ACHN (cell line): Measurements from ENCODE around the gene GPR25.

Source experiments
- DNase-seq: peaks from one replicate; pipeline ENCODE4 v3.0.0-alpha.2; 2015
- in situ Hi-C: cut with HindIII; loops from 2 replicates; pipeline ENCODE4 v1.10.0; 2017; ENCODE audit warnings: low sequenced_read_pairs, low pct_ligation_motif_present, low pct_unique_long_range_greater_than_20kb

The GPR25 gene

GRCh38 chr1:200890818-200891773 lies 18.3 kb downstream of the GPR25 start:
- in situ Hi-C loops, result no loop called here
- peak; percentile 70 for DNase-seq

GRCh38 chr1:200891774-200892157 lies 19.0 kb downstream of the GPR25 start:
- in situ Hi-C loops, result no loop called here
- DNase-seq, result no peak

GRCh38 chr1:200892546-200892945 lies 19.8 kb downstream of the GPR25 start:
- no peak for DNase-seq
- in situ Hi-C loops, result no loop called here

DNA sequence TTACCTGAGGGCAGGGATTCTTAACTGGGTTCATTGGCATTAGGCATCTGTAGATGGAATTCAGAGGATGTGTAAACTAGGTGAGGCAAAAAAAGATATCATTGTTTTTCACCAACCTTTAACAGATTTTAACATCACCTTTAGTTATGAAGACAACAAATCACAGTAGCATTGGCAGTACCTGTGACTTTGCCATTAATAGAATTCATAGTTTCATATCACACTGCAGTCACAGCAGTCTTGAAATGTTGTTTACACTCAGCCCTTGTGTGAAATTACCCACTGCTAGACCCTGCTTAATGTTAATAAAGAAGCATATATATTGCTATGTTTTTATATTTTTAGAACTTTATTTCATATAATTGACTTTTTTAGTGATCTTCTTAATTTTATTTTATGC lies 20.2 kb downstream of the GPR25 start:
- DNase-seq, result no peak
- in situ Hi-C loops, result no loop called here

DNA sequence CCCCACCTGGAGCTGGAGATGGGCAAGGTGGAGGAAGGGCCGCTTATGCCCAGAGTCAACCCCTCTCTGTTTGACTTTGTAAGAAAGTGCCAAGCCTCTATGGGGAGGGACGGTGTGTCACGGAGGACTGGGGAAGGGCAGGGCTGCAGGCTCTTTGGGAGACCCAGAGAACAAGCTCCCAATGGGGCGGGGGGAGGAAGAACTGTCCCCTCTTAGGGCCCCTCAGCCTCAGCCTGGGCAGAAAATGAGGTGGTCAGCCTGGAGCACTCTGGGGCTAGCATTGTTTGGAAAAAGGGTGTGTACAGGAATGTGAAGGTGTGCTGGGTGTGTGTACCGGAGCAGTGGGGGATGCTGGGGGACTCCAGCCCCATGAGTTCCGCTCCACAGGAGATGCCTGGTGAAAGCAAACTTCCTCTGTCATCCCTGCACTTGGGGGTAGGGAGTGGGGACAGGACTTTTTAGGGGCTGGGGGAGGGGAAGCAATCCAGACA lies 20.7 kb downstream of the GPR25 start:
- DNase-seq, result no peak
- in situ Hi-C loops, result no loop called here

DNA sequence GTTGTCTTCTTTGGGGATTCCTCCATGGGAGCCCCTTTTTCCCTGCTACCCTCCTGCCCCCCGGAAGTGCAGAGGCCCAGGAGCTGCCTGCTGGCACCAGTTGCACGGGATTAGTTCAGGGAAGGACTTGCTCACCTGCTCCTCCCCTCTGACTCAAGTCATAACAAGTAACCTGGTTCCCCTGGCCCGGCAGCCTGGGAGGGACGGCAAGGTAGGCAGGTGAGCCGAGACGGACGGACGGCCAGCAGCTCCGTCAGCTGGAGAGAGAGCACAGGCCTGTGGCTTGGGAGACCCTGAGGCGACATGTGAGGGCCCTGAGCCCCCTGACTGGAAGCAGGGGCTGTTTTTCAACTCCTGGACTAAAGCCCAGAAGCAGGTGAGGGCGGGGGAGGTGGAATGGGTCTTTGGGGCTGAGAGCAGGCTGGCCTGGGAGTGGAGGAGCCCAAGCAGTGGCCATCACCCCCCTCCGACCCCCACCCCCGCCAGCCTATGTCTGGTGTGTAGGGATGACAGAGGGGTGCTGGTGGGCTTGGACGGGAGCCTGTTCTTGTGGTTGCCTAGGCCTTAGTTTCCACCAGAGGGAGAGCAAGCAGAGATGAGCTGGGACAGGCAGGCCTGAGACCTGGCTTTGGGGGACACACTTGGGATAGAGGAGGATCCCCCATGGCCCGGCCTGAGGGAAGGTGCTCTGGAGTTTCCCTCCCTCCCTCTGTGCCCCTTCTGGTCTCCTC lies 22.1 kb downstream of the GPR25 start, which contains the start of gene INAVA:
Gene INAVA (plus strand): TSS at position 189 of the 731 bp plus-strand sequence. CDS start 3,501 bp downstream, outside the sequence.
- DNase-seq, result no peak
- in situ Hi-C loops, result no loop called here

- in situ Hi-C loops, result no loop called here
- DNase-seq, result no peak
These were observed 22.6 kb downstream of the GPR25 start for GRCh38 chr1:200895443-200895789.

GRCh38 chr1:200895801-200896530 lies 23.2 kb downstream of the GPR25 start:
- in situ Hi-C loops, result no loop called here
- DNase-seq, result peak; percentile 40

GRCh38 chr1:200896531-200897196 lies 23.9 kb downstream of the GPR25 start:
- in situ Hi-C loops, result no loop called here
- DNase-seq, result peak; percentile 94

DNA sequence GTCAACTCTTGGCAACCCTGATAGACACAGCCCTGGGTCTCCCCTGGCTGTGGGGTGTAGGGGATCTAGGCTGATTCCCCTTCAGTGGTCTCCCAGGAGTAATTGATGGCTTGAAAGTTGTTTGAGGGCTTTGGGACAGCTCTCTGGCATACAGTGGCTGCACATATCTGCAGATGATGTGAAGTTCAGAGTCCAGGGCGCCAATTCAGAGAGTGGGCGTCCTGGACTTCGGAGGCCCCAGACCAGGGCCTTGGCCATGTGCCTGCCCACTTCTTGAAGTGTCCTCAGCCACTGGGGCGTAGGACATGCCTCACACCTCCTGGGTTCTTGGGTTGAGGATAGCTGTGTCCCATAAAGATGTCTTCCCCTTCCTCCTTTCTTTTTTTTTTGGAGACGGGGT lies 24.5 kb downstream of the GPR25 start:
- in situ Hi-C loops, result no loop called here
- DNase-seq, result no peak

- no peak for DNase-seq
- in situ Hi-C loops, result no loop called here
These were observed 26.2 kb downstream of the GPR25 start for GRCh38 chr1:200899015-200899386.

- in situ Hi-C loops, result no loop called here
- DNase-seq, result no peak
These were observed 26.7 kb downstream of the GPR25 start for GRCh38 chr1:200899451-200899915.

DNA sequence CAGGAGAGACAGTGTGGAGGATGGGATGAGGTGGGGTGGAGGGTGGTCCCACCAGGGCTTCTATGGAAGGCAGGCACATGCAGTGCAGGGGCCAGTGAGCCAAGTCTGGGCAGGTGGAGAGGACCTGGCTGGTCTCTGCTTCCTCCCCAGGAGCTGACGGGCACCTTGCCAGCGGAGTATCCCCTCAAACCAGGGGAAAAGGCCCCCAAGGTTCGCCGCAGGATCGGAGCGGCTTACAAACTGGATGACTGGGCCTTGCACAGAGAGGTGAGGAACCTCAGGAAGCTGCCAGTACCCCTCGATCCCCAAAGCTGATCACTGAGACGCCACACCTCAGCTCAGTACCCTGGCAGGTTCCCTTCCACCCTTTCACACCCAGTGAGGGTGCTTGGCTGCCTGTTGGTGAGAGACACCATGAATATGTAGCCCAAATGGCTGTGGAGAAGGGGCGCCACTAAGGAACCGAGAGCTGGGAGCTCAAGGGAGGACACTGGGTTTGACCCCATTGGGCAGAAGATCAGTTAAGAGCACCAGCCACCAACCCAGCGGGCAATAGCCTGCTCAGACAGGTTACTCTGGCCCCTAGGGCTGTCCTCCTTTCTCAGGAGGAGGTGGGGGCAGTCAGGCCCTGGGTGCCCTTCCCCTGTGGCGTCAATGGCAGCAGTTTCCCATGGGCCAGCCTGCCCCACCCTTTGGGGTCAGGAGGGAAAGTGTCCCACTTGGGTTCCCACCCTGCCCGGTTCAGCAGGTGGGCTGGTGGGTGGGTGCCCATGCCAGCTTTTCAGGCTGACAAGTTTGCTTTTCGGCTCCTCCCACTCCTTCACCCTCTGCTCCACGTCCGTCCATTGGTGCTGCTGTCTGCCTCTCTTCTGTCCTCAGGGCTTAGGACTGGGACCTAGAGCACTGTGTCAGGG lies 27.4 kb downstream of the GPR25 start:
- no peak for DNase-seq
- in situ Hi-C loops, result no loop called here

DNA sequence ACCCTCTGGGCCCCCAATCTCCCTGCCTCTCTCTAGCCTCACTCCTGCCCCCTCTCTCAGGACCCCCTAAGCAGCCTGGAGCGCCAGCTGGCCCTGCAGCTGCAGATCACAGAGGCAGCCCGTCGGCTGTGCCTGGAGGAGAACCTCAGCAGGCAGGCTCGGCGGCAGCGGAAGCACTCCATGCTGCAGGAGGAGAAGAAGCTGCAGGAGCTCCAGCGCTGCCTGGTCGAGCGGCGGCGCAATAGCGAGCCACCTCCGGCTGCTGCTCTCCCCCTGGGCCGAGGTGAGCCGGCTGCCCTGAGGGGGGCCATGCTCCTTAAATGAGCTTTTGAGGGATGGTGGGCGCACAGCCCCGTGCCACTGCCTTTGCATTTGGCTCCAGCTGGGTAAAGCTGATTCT lies 28.1 kb downstream of the GPR25 start:
- DNase-seq, result no peak
- in situ Hi-C loops, result no loop called here

DNA sequence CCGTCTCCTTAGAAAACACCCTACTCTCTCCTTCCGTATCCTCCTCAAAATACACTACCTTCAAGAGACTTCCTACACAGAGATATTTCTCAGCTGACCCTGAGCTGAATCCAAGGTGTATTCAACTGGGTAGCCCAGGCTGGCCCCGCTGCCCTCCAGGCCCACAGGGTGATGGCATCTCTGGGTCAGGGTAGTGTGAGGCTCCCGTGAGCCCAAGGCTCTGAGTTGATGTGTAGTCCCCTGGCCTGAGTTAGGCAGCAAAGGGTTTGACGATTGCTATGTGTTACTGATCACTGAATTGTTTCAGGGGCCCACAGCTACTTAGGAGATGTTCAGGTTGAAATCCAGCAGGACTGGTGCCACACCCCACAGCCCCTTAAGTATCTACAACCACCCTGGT lies 28.6 kb downstream of the GPR25 start:
- DNase-seq, result no peak

GRCh38 chr1:200901796-200902444 lies 29.1 kb downstream of the GPR25 start:
- in situ Hi-C loops, result no loop called here
- no peak for DNase-seq

More for the DNA sequence above, 28.6 kb downstream of the GPR25 start:
- in situ Hi-C loops, result no loop called here

GRCh38 chr1:200903793-200904192 lies 31.0 kb downstream of the GPR25 start:
- in situ Hi-C loops, result no loop called here
- no peak for DNase-seq
